ENCODE measurements around the gene ZBTB8A. TPM values are rescaled to one million over a fixed set of nuclear protein-coding genes. Genes with fewer than 3 reads are reported as not detected.
"Not testable (repeated sequence)": the region's sequence is repeated elsewhere in the genome, so short reads cannot be mapped to it uniquely, and the experiment has no call there.

ZBTB8A gene
- total RNA-seq, 1 donor from 2014 or later: 10.7 TPM

DNA sequence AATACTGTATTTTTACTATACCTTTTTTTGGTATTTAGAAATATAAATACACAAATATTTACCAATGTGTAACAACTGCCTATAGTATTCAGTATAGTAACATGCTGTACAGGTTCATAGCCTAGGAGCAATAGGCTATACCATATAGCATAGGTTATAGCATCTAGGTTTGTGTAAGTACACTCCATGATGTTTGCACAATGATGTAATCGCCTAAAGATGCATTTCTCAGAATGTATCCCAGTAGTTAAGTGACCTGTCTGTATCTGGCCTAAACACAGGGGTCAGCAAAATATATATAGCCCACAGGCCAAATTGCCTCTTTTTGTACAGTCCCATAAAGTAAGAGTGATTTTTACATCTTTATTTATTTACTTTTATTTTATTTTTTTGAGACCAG, 86.9 kb downstream of the ZBTB8A start:
- no peaks in the 10 kb centered on the region for H3K4me1 Mint-ChIP-seq (ENCODE audit: unreplicated experiment)
- no peaks in the 10 kb centered on the region for H3K9me3 Mint-ChIP-seq (ENCODE audit: unreplicated experiment)
- TF ChIP-seq, protein P1, sequence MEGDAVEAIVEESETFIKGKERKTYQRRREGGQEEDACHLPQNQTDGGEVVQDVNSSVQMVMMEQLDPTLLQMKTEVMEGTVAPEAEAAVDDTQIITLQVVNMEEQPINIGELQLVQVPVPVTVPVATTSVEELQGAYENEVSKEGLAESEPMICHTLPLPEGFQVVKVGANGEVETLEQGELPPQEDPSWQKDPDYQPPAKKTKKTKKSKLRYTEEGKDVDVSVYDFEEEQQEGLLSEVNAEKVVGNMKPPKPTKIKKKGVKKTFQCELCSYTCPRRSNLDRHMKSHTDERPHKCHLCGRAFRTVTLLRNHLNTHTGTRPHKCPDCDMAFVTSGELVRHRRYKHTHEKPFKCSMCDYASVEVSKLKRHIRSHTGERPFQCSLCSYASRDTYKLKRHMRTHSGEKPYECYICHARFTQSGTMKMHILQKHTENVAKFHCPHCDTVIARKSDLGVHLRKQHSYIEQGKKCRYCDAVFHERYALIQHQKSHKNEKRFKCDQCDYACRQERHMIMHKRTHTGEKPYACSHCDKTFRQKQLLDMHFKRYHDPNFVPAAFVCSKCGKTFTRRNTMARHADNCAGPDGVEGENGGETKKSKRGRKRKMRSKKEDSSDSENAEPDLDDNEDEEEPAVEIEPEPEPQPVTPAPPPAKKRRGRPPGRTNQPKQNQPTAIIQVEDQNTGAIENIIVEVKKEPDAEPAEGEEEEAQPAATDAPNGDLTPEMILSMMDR (IDR thresholded peaks at IDR 0.05): no peak
- peaks cover 20% of the 10 kb centered on the region for H3K36me3 Mint-ChIP-seq (ENCODE audit: unreplicated experiment)
- no peak for DNase-seq (ENCODE audit: extremely low spot score, unreplicated experiment)
- no peak overlapping the region for H3K4me3 Mint-ChIP-seq (ENCODE audit: unreplicated experiment)
- H3K27me3 Mint-ChIP-seq (ENCODE audit: unreplicated experiment): no peaks in the 10 kb centered on the region
- no peak overlapping the region for H3K27ac Mint-ChIP-seq (ENCODE audit: unreplicated experiment)

DNA sequence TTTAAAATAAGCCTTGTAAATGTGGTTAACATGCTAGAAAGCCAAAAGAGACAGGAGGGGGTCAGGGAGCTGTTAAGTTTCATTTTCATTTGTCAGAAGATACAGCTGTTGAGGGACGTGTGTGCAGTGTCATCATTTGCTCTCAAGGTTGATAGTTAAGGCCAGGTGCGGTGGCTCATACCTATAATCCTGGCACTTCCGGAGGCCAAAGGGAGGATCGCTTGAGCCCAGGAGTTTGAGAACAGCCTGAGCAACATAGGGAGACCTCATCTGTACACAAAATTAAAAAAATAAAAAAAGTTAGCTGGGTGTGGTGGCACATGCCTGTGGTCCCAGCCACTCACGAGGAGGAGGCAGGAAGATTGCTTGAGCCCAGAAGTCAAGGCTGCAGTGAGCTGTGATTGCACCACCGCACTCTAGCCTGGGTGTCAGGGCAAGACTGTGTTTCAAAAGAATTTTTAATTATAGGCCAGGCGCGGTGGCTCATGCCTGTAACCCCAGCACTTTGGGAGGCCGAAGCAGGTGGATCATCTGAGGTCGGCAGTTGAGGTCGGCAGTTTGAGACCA, 88.5 kb downstream of the ZBTB8A start:
- no peak for DNase-seq (ENCODE audit: extremely low spot score, unreplicated experiment)
- Mint-ChIP-seq H3K4me3 (ENCODE audit: unreplicated experiment) (no peak overlapping the region), H3K4me1 (ENCODE audit: unreplicated experiment) (no peaks in the 10 kb centered on the region), H3K27me3 (ENCODE audit: unreplicated experiment) (no peaks in the 10 kb centered on the region), H3K36me3 (ENCODE audit: unreplicated experiment) (peaks cover 21% of the 10 kb centered on the region), H3K27ac (ENCODE audit: unreplicated experiment) (peak overlapping the region; percentile 29), H3K9me3 (ENCODE audit: unreplicated experiment) (no peaks in the 10 kb centered on the region)
- TF ChIP-seq, protein P1 (IDR thresholded peaks at IDR 0.05): no peak

DNA sequence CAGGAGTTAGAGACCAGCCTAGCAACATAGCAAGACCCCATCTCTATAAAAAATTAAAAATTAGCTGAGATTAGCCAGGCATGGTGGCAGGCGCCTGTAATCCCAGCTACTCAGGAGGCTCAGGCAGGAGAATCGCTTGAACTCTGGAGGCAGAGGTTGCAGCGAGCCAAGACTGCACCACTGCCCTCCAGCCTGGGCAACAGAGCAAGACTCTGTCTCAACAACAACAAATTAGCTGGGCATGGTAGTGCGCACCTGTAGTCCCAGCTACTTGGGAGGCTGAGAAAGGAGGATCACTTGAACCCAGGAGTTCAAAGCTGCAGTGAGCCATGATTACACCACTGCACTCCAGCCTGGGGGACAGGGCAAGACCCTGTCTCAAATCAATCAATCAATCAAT, 90.9 kb downstream of the ZBTB8A start:
- not testable (repeated sequence) for H3K27ac Mint-ChIP-seq (ENCODE audit: unreplicated experiment); H3K4me3 Mint-ChIP-seq (ENCODE audit: unreplicated experiment); DNase-seq (ENCODE audit: extremely low spot score, unreplicated experiment); H3K4me1 Mint-ChIP-seq (ENCODE audit: unreplicated experiment); H3K9me3 Mint-ChIP-seq (ENCODE audit: unreplicated experiment); H3K27me3 Mint-ChIP-seq (ENCODE audit: unreplicated experiment)
- H3K36me3 Mint-ChIP-seq (ENCODE audit: unreplicated experiment): peaks cover 30% of the 10 kb centered on the region

DNA sequence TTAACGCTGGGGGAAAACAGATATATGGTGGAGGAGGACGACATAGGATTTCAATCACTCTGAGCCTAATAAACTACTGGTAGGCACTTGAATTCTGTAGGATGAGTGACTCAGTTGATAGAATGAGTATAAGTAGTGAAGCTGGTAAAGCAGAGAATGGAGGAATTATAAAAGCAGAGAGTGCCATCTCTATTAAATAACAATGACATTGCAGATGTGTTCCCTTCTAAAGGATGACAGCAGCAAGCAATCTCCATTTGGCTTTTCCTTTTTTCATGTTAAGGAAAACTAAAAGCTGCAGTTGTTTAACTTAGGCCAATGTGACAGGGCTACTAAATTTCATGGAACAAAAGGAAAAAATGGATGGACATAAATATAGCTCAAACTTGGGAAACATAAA, 93.6 kb downstream of the ZBTB8A start:
- Mint-ChIP-seq H3K27me3 (ENCODE audit: unreplicated experiment) (no peaks in the 10 kb centered on the region), H3K9me3 (ENCODE audit: unreplicated experiment) (no peaks in the 10 kb centered on the region), H3K27ac (ENCODE audit: unreplicated experiment) (no peak overlapping the region), H3K4me3 (ENCODE audit: unreplicated experiment) (no peak overlapping the region), H3K36me3 (ENCODE audit: unreplicated experiment) (peaks cover 20% of the 10 kb centered on the region), H3K4me1 (ENCODE audit: unreplicated experiment) (no peaks in the 10 kb centered on the region)
- TF ChIP-seq, protein P1 (IDR thresholded peaks at IDR 0.05): no peak
- no peak for DNase-seq (ENCODE audit: extremely low spot score, unreplicated experiment)

DNA sequence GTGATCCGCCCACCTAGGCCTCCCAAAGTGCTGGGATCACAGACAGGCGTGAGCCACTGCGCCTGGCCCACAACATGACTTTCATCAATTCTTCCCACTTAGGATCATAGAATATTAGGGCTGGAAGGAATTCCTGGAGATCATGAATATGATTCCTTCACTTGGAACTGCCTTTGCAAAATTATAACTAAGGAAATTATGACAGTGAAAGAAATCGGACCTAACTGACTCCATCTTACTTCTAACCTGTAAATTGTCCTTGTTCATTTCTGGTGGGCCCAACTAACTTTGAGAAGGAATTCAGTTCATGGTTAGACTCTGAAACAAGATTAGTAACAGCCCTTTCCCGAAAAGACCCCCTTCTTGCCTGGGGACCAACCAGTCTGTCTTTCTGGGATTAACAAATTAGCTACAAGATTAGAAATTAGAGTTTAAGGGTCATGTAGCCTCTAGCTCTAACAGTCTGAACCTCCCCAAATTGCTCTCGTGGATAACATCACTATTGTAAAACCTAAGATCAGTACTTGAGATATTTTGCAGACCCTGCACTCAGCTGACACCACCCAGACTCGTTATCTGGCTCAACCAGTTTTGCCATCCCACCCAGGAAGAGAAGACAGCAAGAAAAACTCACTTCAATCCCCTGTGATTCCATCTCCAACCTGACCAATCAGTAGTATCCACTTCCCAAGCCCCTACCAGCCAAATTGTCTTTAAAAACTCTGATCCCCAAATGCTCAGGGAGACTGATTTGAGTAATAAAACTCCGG, 96.5 kb downstream of the ZBTB8A start:
- Mint-ChIP-seq H3K36me3 (ENCODE audit: unreplicated experiment) (peaks cover 15% of the 10 kb centered on the region), H3K27me3 (ENCODE audit: unreplicated experiment) (no peaks in the 10 kb centered on the region), H3K4me1 (ENCODE audit: unreplicated experiment) (no peaks in the 10 kb centered on the region), H3K9me3 (ENCODE audit: unreplicated experiment) (no peaks in the 10 kb centered on the region), H3K4me3 (ENCODE audit: unreplicated experiment) (no peak overlapping the region), H3K27ac (ENCODE audit: unreplicated experiment) (no peak overlapping the region)
- no peak for DNase-seq (ENCODE audit: extremely low spot score, unreplicated experiment)
- TF ChIP-seq, protein P1 (IDR thresholded peaks at IDR 0.05): no peak
